ENCODE results near the gene SEPHS1. TPM values are rescaled to one million over a fixed set of nuclear protein-coding genes. Genes with fewer than 3 reads are reported as not detected.
A peak's percentile ranks its signal among the peaks of the same experiment; 100 is the strongest.

Gene SEPHS1
- total RNA-seq, 1 donor = 18.1 TPM

DNA sequence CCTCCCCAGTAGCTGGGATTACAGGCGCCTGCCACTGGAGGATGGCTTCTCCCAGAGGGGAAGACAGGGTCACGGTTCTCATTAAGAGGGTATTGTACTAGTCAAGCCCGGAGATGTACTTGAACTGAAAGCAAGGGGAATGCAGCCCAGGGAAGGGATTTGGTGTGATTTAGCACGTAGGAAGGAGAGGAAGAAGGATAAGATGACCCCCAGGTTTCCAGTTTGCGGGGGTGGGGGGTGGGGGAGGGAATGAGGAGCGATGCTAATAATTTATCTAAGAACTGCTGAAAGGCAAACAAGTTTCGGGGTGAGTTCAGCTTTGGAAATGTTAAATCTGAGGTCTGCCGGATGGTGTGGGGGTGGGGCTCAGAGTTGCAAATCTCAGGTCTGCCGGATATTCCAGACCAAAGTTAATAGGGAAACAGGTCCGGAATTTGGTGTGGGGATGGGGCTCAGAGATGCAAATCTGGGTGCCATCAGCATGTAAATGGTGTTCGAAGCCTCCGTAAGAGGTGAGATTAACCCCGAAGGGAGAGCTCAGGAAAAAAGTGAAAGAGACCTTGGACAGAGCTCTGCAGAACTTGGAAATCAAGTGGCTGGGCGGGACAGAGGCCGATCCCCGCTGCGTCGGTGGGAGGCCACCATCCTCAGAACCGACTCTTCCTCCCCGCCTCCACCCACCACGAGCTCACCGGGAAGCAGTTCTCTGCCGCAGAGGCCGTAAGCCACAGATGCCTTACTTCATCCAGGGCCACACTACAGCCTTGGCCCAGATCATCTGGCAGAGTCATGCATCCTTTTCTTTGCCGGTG lies 1.6 kb upstream of the SEPHS1 start:
- H3K4me3 ChIP-seq (ENCODE audit: low read depth, low read length) = peak overlapping the region; percentile 72
- no peak for TF ChIP-seq CTCF (IDR thresholded peaks at IDR 0.05; ENCODE audit: insufficient read depth, low read depth, low read length)
- peak; percentile 57 for DNase-seq (ENCODE audit: low read depth)

DNA sequence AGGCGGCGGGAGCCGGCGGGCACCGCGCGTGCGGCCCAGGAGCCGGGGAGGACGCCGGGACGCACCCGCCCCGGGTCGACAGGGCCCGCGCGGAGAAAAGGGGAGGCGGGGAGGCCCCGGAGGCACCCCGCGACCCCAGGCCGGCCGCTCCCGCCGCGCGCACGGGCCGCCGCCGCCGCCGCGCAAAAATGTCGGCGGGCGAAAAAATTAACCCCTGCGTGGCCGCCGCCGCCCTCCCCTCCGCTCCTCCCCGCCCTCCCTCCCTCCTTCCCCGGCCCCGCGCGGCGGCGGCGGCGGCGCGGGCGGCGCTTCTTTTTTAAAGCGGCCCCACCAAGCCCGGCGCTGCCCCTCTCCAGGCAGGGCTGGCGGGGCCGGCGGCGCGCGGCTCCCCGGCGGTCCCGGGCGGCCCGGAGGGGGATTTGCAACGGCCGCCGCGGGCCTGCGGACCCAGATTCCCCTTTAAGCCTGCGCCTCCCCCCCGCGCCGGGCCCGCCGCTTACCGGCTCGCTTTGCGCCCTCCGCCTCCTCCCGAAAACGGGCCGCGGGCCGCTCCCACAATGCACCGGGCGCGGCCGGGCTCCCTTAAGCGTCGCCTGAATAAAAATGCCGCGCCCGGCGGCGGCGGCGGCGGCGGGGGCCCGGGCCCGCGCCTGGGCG lies 465 bp downstream of the SEPHS1 start:
- peak overlapping the region; percentile 72 for H3K4me3 ChIP-seq (ENCODE audit: low read depth, low read length)
- TF ChIP-seq CTCF (IDR thresholded peaks at IDR 0.05; ENCODE audit: insufficient read depth, low read depth, low read length) = no peak

GRCh38 chr10:13347043-13347499 lies 1.0 kb downstream of the SEPHS1 start:
- DNase-seq (ENCODE audit: low read depth) = peak; percentile 17
- H3K4me3 ChIP-seq (ENCODE audit: low read depth, low read length) = peak overlapping the region; percentile 72
- no peak for TF ChIP-seq CTCF (IDR thresholded peaks at IDR 0.05; ENCODE audit: insufficient read depth, low read depth, low read length)

More for the DNA sequence above, 465 bp downstream of the SEPHS1 start:
- peak; percentile 81 for DNase-seq (ENCODE audit: low read depth)

GRCh38 chr10:13346283-13347042 lies 1.6 kb downstream of the SEPHS1 start:
- peak overlapping the region; percentile 72 for H3K4me3 ChIP-seq (ENCODE audit: low read depth, low read length)
- no peak for TF ChIP-seq CTCF (IDR thresholded peaks at IDR 0.05; ENCODE audit: insufficient read depth, low read depth, low read length)
- DNase-seq (ENCODE audit: low read depth) = peak; percentile 78

GRCh38 chr10:13340626-13341376 lies 7.3 kb downstream of the SEPHS1 start:
- no peak overlapping the region for H3K4me3 ChIP-seq (ENCODE audit: low read depth, low read length)
- no peak for TF ChIP-seq CTCF (IDR thresholded peaks at IDR 0.05; ENCODE audit: insufficient read depth, low read depth, low read length)

DNA sequence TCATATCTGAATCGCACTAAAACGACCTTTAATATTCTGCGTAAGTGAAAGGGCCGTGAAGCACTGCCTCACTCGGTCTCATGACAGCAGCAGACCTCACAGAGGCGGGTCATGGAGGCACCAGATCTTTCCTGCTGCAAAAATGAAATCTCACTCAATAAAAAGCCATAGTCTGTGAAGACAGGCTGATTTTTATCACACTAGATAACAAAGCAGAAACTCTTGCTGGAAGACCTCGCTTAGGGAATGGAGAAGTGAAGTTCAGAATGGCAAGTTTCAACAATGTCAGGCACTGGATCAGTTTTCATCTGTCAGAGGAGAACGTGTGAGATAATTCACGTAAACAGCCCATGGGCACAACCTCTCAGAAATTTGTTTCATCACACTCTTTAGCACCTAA lies 8.0 kb downstream of the SEPHS1 start:
- no peak for TF ChIP-seq CTCF (IDR thresholded peaks at IDR 0.05; ENCODE audit: insufficient read depth, low read depth, low read length)
- H3K4me3 ChIP-seq (ENCODE audit: low read depth, low read length) = no peak overlapping the region

More at GRCh38 chr10:13340626-13341376, 7.3 kb downstream of the SEPHS1 start:
- DNase-seq (ENCODE audit: low read depth) = no peak

More for the DNA sequence above, 8.0 kb downstream of the SEPHS1 start:
- peak; percentile 7 for DNase-seq (ENCODE audit: low read depth)

All from fibroblast of villous mesenchyme (primary cell).